ENCODE measurements around the gene ABCC1.

ABCC1 gene

DNA sequence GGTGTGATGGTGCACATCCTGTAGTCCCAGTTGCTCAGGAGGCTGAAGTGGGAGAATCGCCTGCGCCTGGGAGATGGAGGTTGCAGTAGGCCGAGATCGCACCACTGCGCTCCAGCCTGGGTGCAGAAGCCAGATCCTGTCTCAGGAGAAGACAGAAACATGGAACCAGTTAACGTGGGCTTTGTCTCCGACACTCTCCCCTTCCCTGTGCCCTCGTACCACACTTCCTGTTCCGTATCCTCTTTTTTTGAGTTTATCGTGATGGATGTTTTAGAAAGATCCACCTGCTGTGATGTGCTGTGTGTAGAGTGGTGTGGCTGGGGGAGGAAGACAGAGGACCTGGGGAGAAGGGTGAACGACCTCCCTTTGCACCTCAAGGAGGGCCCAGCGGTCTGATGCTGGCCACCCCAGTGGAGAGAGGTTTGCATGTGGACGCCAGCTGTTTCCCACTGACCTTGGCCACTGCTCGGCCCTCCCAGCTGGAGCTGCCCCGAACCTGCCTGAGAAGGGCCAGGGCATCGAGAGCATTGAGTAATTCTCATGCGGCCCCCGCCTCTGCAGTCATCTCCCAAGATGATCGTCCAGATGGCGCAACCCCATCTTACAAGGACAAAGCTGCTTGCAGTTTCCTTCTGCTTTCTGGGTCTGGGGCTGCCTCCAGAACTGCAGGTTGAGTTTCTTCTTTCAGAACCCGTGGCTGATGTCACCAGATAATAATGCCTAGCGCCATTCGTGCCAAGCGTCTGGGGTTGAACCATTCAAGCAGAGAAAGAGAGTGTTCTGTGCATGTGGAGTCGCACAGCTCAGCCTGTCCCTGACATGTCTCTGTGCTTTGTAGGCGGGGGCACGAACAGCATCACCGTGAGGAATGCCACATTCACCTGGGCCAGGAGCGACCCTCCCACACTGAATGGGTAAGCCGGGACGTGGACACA is 126.3 kb downstream of the ABCC1 start:
- TF ChIP-seq SUZ12 (IDR thresholded peaks at IDR 0.05; ENCODE audit: extremely low read depth, insufficient read depth, insufficient read length), result no peak
- no peak for TF ChIP-seq ZNF274 (IDR thresholded peaks at IDR 0.05; ENCODE audit: low read depth, low read length)
- no peak for TF ChIP-seq YY1 (IDR thresholded peaks at IDR 0.05; ENCODE audit: insufficient read depth, insufficient read length)
- H3K36me3 ChIP-seq (ENCODE audit: insufficient read depth, insufficient read length, low read length), result peaks cover 70% of the 10 kb centered on the region
- peak overlapping the region; percentile 24 for H3K9ac ChIP-seq (ENCODE audit: insufficient read length, low read depth)
- H3K4me1 ChIP-seq (ENCODE audit: insufficient read depth, insufficient read length), result peaks cover 10% of the 10 kb centered on the region
- H3K4me3 ChIP-seq (ENCODE audit: insufficient read length, low read depth), result no peak overlapping the region
- no peak for DNase-seq (ENCODE audit: low read depth, low spot score)
- H3K9me3 ChIP-seq (ENCODE audit: insufficient read depth, low read length), result no peaks in the 10 kb centered on the region
- H3K27me3 ChIP-seq (ENCODE audit: insufficient read depth, insufficient read length), result no peaks in the 10 kb centered on the region

DNA sequence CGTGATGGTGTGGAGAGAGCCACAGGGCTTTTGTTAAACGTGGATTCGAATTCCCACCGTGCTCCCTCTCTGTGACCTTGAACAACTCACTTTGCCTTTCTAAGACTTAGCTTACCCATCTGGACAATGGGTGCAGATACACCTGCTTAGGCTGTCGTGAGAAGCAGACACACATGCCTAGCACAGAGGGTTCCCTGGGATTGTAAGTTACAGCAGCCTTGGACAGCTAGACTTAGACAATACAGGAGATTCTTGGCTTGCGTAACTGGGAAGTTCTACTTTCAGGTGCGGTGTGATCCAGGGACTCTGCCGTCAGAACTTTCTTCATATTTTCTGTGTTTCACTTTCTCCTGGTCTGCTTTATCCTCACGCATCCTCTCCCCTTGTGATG is 127.0 kb downstream of the ABCC1 start:
- peaks cover 10% of the 10 kb centered on the region for H3K4me1 ChIP-seq (ENCODE audit: insufficient read depth, insufficient read length)
- H3K9ac ChIP-seq (ENCODE audit: insufficient read length, low read depth), result peak overlapping the region; percentile 24
- H3K27me3 ChIP-seq (ENCODE audit: insufficient read depth, insufficient read length), result no peaks in the 10 kb centered on the region
- H3K4me3 ChIP-seq (ENCODE audit: insufficient read length, low read depth), result no peak overlapping the region
- no peaks in the 10 kb centered on the region for H3K9me3 ChIP-seq (ENCODE audit: insufficient read depth, low read length)
- DNase-seq (ENCODE audit: low read depth, low spot score), result no peak
- TF ChIP-seq YY1 (IDR thresholded peaks at IDR 0.05; ENCODE audit: insufficient read depth, insufficient read length), result no peak
- TF ChIP-seq ZNF274 (IDR thresholded peaks at IDR 0.05; ENCODE audit: low read depth, low read length), result no peak
- no peak for TF ChIP-seq SUZ12 (IDR thresholded peaks at IDR 0.05; ENCODE audit: extremely low read depth, insufficient read depth, insufficient read length)
- H3K36me3 ChIP-seq (ENCODE audit: insufficient read depth, insufficient read length, low read length), result peaks cover 76% of the 10 kb centered on the region

DNA sequence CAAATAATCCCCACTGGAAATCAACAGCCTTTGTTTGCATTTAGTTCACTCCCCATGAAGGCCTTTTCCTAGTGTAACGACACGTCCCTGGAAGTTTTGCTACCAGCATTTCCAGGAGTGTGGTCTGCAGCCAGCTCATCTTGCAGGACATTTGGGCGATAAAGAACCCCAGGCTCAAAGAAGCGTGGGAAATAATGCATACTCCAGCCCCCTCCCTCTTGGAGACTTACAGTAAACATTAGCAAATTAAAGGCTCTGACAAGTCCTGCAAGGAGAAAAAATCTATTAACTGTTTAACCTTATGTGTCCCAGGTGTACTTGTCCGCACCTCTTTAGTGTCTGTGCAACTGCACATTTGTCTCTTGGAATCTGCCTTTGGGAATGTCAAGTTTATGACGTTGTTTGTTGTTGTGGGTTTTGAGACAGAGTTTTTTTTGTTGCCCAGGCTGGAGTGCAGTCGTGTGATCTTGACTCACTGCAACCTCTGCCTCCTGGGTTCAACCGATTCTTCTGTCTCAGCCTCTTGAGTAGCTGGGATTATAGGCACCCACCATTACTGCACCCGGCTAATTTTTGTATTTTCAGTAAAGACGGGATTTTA is 131.1 kb downstream of the ABCC1 start:
- Histone ChIP-seq H3K27me3 (ENCODE audit: insufficient read depth, insufficient read length) (no peaks in the 10 kb centered on the region), H3K36me3 (ENCODE audit: insufficient read depth, insufficient read length, low read length) (peaks cover 87% of the 10 kb centered on the region), H3K4me3 (ENCODE audit: insufficient read length, low read depth) (no peak overlapping the region), H3K4me1 (ENCODE audit: insufficient read depth, insufficient read length) (peaks cover 5% of the 10 kb centered on the region), H3K9me3 (ENCODE audit: insufficient read depth, low read length) (peaks cover 20% of the 10 kb centered on the region), H3K9ac (ENCODE audit: insufficient read length, low read depth) (no peak overlapping the region)
- TF ChIP-seq ZNF274 (IDR thresholded peaks at IDR 0.05; ENCODE audit: low read depth, low read length) (no peak), SUZ12 (IDR thresholded peaks at IDR 0.05; ENCODE audit: extremely low read depth, insufficient read depth, insufficient read length) (no peak), YY1 (IDR thresholded peaks at IDR 0.05; ENCODE audit: insufficient read depth, insufficient read length) (no peak)
- DNase-seq (ENCODE audit: low read depth, low spot score), result no peak

DNA sequence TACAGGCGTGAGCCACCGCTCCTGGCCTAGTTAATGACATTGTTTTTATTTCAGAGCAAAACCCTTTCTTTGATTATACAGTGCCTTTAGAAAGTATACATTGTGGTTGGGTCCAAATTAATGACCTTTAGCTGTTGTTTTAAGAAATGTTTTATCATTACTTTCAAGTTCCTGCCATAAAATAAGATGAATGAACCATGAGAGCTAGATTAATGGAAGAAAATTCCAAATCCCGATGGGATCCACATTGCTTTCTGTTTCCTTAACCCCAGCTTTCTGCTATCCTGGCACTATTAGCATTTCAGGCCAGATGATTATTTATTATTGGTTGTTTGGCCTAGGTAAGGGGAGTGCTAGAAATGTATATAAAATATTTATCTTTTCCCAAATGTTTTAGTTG is 131.7 kb downstream of the ABCC1 start:
- Histone ChIP-seq H3K27me3 (ENCODE audit: insufficient read depth, insufficient read length) (no peaks in the 10 kb centered on the region), H3K4me1 (ENCODE audit: insufficient read depth, insufficient read length) (peaks cover 2% of the 10 kb centered on the region), H3K36me3 (ENCODE audit: insufficient read depth, insufficient read length, low read length) (peaks cover 87% of the 10 kb centered on the region), H3K9ac (ENCODE audit: insufficient read length, low read depth) (no peak overlapping the region), H3K4me3 (ENCODE audit: insufficient read length, low read depth) (no peak overlapping the region), H3K9me3 (ENCODE audit: insufficient read depth, low read length) (peaks cover 20% of the 10 kb centered on the region)
- TF ChIP-seq ZNF274 (IDR thresholded peaks at IDR 0.05; ENCODE audit: low read depth, low read length), result no peak
- TF ChIP-seq SUZ12 (IDR thresholded peaks at IDR 0.05; ENCODE audit: extremely low read depth, insufficient read depth, insufficient read length), result no peak
- TF ChIP-seq YY1 (IDR thresholded peaks at IDR 0.05; ENCODE audit: insufficient read depth, insufficient read length), result no peak
- DNase-seq (ENCODE audit: low read depth, low spot score), result no peak

DNA sequence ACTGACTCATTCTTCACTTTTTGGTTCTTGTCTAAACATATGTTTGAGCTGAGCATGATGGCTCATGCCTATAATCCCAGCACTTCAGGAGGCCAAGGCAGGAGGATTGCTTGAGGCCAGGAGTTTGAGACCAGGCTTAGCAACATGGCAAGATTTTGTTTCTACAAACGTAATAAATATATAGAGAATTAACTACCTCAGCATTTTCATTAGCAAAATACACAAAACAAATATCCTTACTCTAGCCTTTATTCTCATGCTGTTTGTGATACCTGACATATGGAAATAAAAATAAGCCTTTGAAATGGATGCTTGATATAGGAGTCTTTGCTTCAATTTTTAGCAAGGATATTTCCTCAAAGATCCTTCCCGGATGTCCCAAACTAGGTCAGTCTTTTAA is 132.8 kb downstream of the ABCC1 start:
- no peak for TF ChIP-seq YY1 (IDR thresholded peaks at IDR 0.05; ENCODE audit: insufficient read depth, insufficient read length)
- TF ChIP-seq ZNF274 (IDR thresholded peaks at IDR 0.05; ENCODE audit: low read depth, low read length), result no peak
- no peak for TF ChIP-seq SUZ12 (IDR thresholded peaks at IDR 0.05; ENCODE audit: extremely low read depth, insufficient read depth, insufficient read length)
- H3K9ac ChIP-seq (ENCODE audit: insufficient read length, low read depth), result no peak overlapping the region
- no peaks in the 10 kb centered on the region for H3K27me3 ChIP-seq (ENCODE audit: insufficient read depth, insufficient read length)
- peaks cover 20% of the 10 kb centered on the region for H3K9me3 ChIP-seq (ENCODE audit: insufficient read depth, low read length)
- peaks cover 87% of the 10 kb centered on the region for H3K36me3 ChIP-seq (ENCODE audit: insufficient read depth, insufficient read length, low read length)
- no peak overlapping the region for H3K4me3 ChIP-seq (ENCODE audit: insufficient read length, low read depth)
- DNase-seq (ENCODE audit: low read depth, low spot score), result no peak
- no peaks in the 10 kb centered on the region for H3K4me1 ChIP-seq (ENCODE audit: insufficient read depth, insufficient read length)

DNA sequence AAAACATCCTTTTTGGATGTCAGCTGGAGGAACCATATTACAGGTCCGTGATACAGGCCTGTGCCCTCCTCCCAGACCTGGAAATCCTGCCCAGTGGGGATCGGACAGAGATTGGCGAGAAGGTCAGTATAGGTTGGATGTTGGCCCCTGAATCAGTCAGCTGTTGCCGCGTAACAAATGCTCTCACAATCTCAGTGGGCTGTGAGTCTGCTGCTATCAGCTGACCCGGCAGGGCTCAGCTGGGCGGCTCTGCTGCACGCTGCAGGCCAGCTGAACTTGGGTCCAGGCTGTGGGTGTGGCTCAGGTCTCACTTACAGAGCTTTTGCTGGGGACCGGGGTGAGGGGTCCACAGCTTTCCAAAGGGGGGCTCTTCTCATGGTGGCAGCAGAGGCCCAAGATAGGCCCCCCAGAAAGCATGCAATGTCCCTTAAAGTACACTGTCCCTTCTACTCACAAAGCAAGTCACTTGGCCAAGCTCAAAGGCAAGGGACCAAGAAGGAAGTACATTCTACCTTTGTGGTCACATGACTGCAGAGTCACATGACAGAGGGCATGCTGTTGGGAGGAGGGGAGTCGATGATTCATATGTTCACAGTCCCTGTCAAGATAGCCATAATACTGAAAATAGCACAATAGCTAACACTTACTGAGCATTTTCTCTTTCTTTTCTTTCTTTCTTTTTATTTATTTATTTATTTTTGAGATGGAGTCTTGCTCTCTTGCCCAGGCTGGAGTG is 134.2 kb downstream of the ABCC1 start:
- no peak for TF ChIP-seq SUZ12 (IDR thresholded peaks at IDR 0.05; ENCODE audit: extremely low read depth, insufficient read depth, insufficient read length)
- no peak for TF ChIP-seq YY1 (IDR thresholded peaks at IDR 0.05; ENCODE audit: insufficient read depth, insufficient read length)
- TF ChIP-seq ZNF274 (IDR thresholded peaks at IDR 0.05; ENCODE audit: low read depth, low read length), result no peak
- Histone ChIP-seq H3K27me3 (ENCODE audit: insufficient read depth, insufficient read length) (no peaks in the 10 kb centered on the region), H3K4me1 (ENCODE audit: insufficient read depth, insufficient read length) (no peaks in the 10 kb centered on the region), H3K9me3 (ENCODE audit: insufficient read depth, low read length) (peaks cover 20% of the 10 kb centered on the region), H3K4me3 (ENCODE audit: insufficient read length, low read depth) (no peak overlapping the region), H3K9ac (ENCODE audit: insufficient read length, low read depth) (no peak overlapping the region), H3K36me3 (ENCODE audit: insufficient read depth, insufficient read length, low read length) (peaks cover 87% of the 10 kb centered on the region)
- DNase-seq (ENCODE audit: low read depth, low spot score), result no peak

Measured in NT2/D1 (cell line).